ENCODE results near the gene OPHN1.

The OPHN1 gene

GRCh38 chrX:68413254-68413653 lies 20.0 kb downstream of the OPHN1 start:
- Histone ChIP-seq H4K12ac (ENCODE audit: low read depth, low read length) (no peak overlapping the region), H3K9ac (ENCODE audit: low read length) (no peak overlapping the region), H2BK120ac (ENCODE audit: insufficient read depth, low read length, poor library complexity) (no peak overlapping the region), H3K36me3 (ENCODE audit: control insufficient read depth in 1 of 2, insufficient read depth in 2 of 2, low read length in 2 of 2) (no peaks in the 10 kb centered on the region), H3K79me1 (ENCODE audit: low read length) (no peaks in the 10 kb centered on the region), H2AFZ (ENCODE audit: insufficient read depth, low read length, poor library complexity) (no peak overlapping the region), H3K79me2 (ENCODE audit: control insufficient read depth, insufficient read depth, low read length, poor library complexity) (no peaks in the 10 kb centered on the region), H2AK5ac (ENCODE audit: low read length) (no peak overlapping the region), H3K4me1 (ENCODE audit: control insufficient read depth in 1 of 2, insufficient read depth in 2 of 2, low read length in 2 of 2) (peaks cover 3 to 9% of the 10 kb centered on the region in 2 experiments), H2BK12ac (ENCODE audit: low read length) (no peak overlapping the region), H3K9me3 (ENCODE audit: insufficient read depth, low read depth, low read length) (no peaks in the 10 kb centered on the region), H4K91ac (ENCODE audit: low read depth, low read length) (no peak overlapping the region), H3K23ac (ENCODE audit: low read length) (no peak overlapping the region), H3K4me2 (ENCODE audit: low read length) (no peak overlapping the region), H3K4me3 (ENCODE audit: low read depth, low read length) (no peak overlapping the region), H3K27ac (ENCODE audit: low read depth, low read length) (no peak overlapping the region), H3K4ac (ENCODE audit: low read depth, low read length) (no peak overlapping the region), H3K18ac (ENCODE audit: low read length) (no peak overlapping the region), H3K14ac (ENCODE audit: low read length) (no peak overlapping the region), H4K8ac (ENCODE audit: low read depth, low read length) (no peak overlapping the region), H2BK5ac (ENCODE audit: low read depth, low read length, poor library complexity) (no peak overlapping the region), H3K27me3 (ENCODE audit: insufficient read depth, low read length) (no peaks in the 10 kb centered on the region)
- WGBS (ENCODE audit: extremely low coverage, insufficient coverage, insufficient read length) = no CpG with 5 or more reads among the region's 3 CpGs
- no peak for DNase-seq

DNA sequence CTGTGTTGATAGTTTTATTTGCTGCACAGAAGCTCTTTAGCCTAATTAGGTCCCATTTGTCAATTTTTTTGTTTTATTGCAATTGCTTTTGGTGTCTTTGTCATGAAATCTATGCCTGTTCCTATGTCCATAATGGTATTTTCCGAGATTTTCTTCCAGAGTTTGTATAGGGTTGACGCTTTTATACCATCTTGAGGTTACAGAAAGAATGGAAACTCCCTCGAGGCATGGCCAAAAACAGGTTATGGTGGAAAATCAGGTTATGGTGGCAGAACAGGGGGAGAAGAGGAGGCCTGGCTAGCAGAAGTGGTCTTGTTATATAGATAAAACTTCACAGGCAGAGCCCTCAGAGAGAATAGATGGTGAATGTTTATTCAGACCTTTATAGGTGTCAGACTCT lies 21.6 kb downstream of the OPHN1 start:
- Histone ChIP-seq H2BK120ac (ENCODE audit: insufficient read depth, low read length, poor library complexity) (no peak overlapping the region), H3K4me1 (ENCODE audit: control insufficient read depth in 1 of 2, insufficient read depth in 2 of 2, low read length in 2 of 2) (peaks cover 0 to 2% of the 10 kb centered on the region in 2 experiments), H3K23ac (ENCODE audit: low read length) (no peak overlapping the region), H2AFZ (ENCODE audit: insufficient read depth, low read length, poor library complexity) (no peak overlapping the region), H3K79me1 (ENCODE audit: low read length) (no peaks in the 10 kb centered on the region), H4K12ac (ENCODE audit: low read depth, low read length) (no peak overlapping the region), H3K36me3 (ENCODE audit: control insufficient read depth in 1 of 2, insufficient read depth in 2 of 2, low read length in 2 of 2) (no peaks in the 10 kb centered on the region), H2BK5ac (ENCODE audit: low read depth, low read length, poor library complexity) (no peak overlapping the region), H3K18ac (ENCODE audit: low read length) (no peak overlapping the region), H3K14ac (ENCODE audit: low read length) (no peak overlapping the region), H3K79me2 (ENCODE audit: control insufficient read depth, insufficient read depth, low read length, poor library complexity) (no peaks in the 10 kb centered on the region), H4K91ac (ENCODE audit: low read depth, low read length) (no peak overlapping the region), H3K27me3 (ENCODE audit: insufficient read depth, low read length) (no peaks in the 10 kb centered on the region), H2AK5ac (ENCODE audit: low read length) (no peak overlapping the region), H3K9me3 (ENCODE audit: insufficient read depth, low read depth, low read length) (no peaks in the 10 kb centered on the region), H2BK12ac (ENCODE audit: low read length) (no peak overlapping the region), H4K8ac (ENCODE audit: low read depth, low read length) (no peak overlapping the region), H3K4me3 (ENCODE audit: low read depth, low read length) (no peak overlapping the region), H3K4me2 (ENCODE audit: low read length) (no peak overlapping the region), H3K27ac (ENCODE audit: low read depth, low read length) (peak overlapping the region; percentile 47), H3K9ac (ENCODE audit: low read length) (no peak overlapping the region), H3K4ac (ENCODE audit: low read depth, low read length) (no peak overlapping the region)
- WGBS (ENCODE audit: extremely low coverage, insufficient coverage, insufficient read length) = no CpG with 5 or more reads among the region's 3 CpGs
- peak; percentile 68 to 84 for DNase-seq

- Histone ChIP-seq H4K8ac (ENCODE audit: low read depth, low read length) (no peak overlapping the region), H4K12ac (ENCODE audit: low read depth, low read length) (no peak overlapping the region), H4K91ac (ENCODE audit: low read depth, low read length) (no peak overlapping the region)
These were observed 24.1 kb downstream of the OPHN1 start for GRCh38 chrX:68409194-68409593.

DNA sequence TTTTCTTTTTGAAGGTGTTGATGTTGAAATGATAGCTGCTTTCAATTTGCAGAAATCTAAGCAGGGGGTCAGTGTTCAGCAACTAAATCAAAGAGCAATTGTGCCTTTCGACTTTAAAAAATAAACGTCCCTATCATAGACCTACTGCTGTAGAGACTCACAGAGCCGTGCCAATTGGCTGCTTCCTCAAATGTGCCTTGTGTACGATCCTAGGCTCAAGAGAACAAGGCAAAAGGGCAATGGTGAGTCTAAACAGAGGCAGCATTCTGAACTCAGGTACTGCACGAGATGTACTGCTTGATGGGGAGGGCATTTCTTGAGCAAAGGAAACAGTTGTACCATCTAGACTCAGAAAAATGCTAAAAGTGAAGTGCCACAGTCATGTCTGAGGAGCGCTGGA lies 29.8 kb downstream of the OPHN1 start:
- Histone ChIP-seq H3K36me3 (ENCODE audit: control insufficient read depth in 1 of 2, insufficient read depth in 2 of 2, low read length in 2 of 2) (no peaks in the 10 kb centered on the region), H3K27me3 (ENCODE audit: insufficient read depth, low read length) (no peaks in the 10 kb centered on the region), H2AFZ (ENCODE audit: insufficient read depth, low read length, poor library complexity) (no peak overlapping the region), H3K18ac (ENCODE audit: low read length) (no peak overlapping the region), H3K23ac (ENCODE audit: low read length) (no peak overlapping the region), H3K79me1 (ENCODE audit: low read length) (no peaks in the 10 kb centered on the region), H2BK12ac (ENCODE audit: low read length) (no peak overlapping the region), H4K8ac (ENCODE audit: low read depth, low read length) (no peak overlapping the region), H3K4me3 (ENCODE audit: low read depth, low read length) (no peak overlapping the region), H3K4me2 (ENCODE audit: low read length) (no peak overlapping the region), H3K14ac (ENCODE audit: low read length) (no peak overlapping the region), H2BK5ac (ENCODE audit: low read depth, low read length, poor library complexity) (no peak overlapping the region), H4K91ac (ENCODE audit: low read depth, low read length) (no peak overlapping the region), H3K9ac (ENCODE audit: low read length) (no peak overlapping the region), H3K4me1 (ENCODE audit: control insufficient read depth in 1 of 2, insufficient read depth in 2 of 2, low read length in 2 of 2) (peaks cover 0 to 6% of the 10 kb centered on the region in 2 experiments), H2BK120ac (ENCODE audit: insufficient read depth, low read length, poor library complexity) (no peak overlapping the region), H3K4ac (ENCODE audit: low read depth, low read length) (no peak overlapping the region), H2AK5ac (ENCODE audit: low read length) (no peak overlapping the region), H4K12ac (ENCODE audit: low read depth, low read length) (no peak overlapping the region), H3K79me2 (ENCODE audit: control insufficient read depth, insufficient read depth, low read length, poor library complexity) (no peaks in the 10 kb centered on the region), H3K9me3 (ENCODE audit: insufficient read depth, low read depth, low read length) (no peaks in the 10 kb centered on the region), H3K27ac (ENCODE audit: low read depth, low read length) (no peak overlapping the region)
- no CpG with 5 or more reads among the region's 6 CpGs for WGBS (ENCODE audit: extremely low coverage, insufficient coverage, insufficient read length)
- DNase-seq = no peak

More at GRCh38 chrX:68409194-68409593, 24.1 kb downstream of the OPHN1 start:
- H2BK120ac ChIP-seq (ENCODE audit: insufficient read depth, low read length, poor library complexity) = no peak overlapping the region
- H3K9ac ChIP-seq (ENCODE audit: low read length) = no peak overlapping the region
- no peak overlapping the region for H3K14ac ChIP-seq (ENCODE audit: low read length)
- H3K79me1 ChIP-seq (ENCODE audit: low read length) = no peaks in the 10 kb centered on the region
- H3K4me1 ChIP-seq (ENCODE audit: control insufficient read depth in 1 of 2, insufficient read depth in 2 of 2, low read length in 2 of 2) = peaks cover 0 to 4% of the 10 kb centered on the region in 2 experiments
- no peak overlapping the region for H3K23ac ChIP-seq (ENCODE audit: low read length)
- no peak for DNase-seq
- no peak overlapping the region for H2AFZ ChIP-seq (ENCODE audit: insufficient read depth, low read length, poor library complexity)
- no peak overlapping the region for H2BK5ac ChIP-seq (ENCODE audit: low read depth, low read length, poor library complexity)
- H3K79me2 ChIP-seq (ENCODE audit: control insufficient read depth, insufficient read depth, low read length, poor library complexity) = no peaks in the 10 kb centered on the region
- no peak overlapping the region for H3K4me2 ChIP-seq (ENCODE audit: low read length)
- H3K4ac ChIP-seq (ENCODE audit: low read depth, low read length) = no peak overlapping the region
- H2BK12ac ChIP-seq (ENCODE audit: low read length) = no peak overlapping the region
- H3K27ac ChIP-seq (ENCODE audit: low read depth, low read length) = no peak overlapping the region
- no peaks in the 10 kb centered on the region for H3K27me3 ChIP-seq (ENCODE audit: insufficient read depth, low read length)
- no peak overlapping the region for H3K18ac ChIP-seq (ENCODE audit: low read length)
- no peaks in the 10 kb centered on the region for H3K36me3 ChIP-seq (ENCODE audit: control insufficient read depth in 1 of 2, insufficient read depth in 2 of 2, low read length in 2 of 2)
- H2AK5ac ChIP-seq (ENCODE audit: low read length) = no peak overlapping the region
- no peak overlapping the region for H3K4me3 ChIP-seq (ENCODE audit: low read depth, low read length)
- H3K9me3 ChIP-seq (ENCODE audit: insufficient read depth, low read depth, low read length) = no peaks in the 10 kb centered on the region
- WGBS (ENCODE audit: extremely low coverage, insufficient coverage, insufficient read length) = no CpG with 5 or more reads among the region's 1 CpG

Measured in trophoblast cell (in vitro differentiated cells and primary cell).